ENCODE results near the gene MRPL34.
"Not testable (repeated sequence)": the region's sequence is repeated elsewhere in the genome, so short reads cannot be mapped to it uniquely, and the experiment has no call there.

Gene MRPL34

DNA sequence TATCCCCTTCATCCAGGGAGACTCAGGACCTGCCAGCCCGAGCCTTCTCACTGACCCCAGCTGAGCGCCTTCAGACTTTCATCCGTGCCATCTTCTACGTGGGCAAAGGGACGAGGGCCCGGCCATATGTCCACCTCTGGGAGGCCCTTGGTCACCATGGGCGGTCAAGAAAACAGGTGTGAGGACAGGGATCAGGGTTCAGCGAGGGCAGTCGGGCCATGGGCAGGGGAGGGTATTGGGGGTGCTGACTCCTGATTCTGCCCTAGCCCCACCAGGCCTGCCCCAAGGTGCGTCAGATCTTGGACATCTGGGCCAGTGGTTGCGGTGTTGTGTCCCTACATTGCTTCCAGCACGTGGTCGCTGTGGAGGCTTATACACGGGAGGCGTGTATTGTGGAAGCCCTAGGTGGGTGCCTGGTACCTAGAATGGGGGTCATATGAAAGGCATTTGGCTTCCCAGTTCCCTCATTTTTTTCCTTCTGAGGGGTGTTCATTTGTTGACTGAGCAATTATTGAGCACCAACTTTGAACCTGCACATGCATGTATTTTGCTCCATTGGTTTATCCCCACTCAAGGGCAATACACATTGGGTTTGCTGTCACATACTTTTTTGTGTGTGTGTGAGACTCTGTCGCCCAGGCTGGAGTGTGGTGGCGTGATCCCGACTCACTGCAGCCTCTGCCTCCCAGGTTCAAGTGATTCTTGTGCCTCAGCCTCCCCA, 20.1 kb upstream of the MRPL34 start:
- DNase-seq, result no peak

GRCh38 chr19:17286263-17286662, 19.4 kb upstream of the MRPL34 start:
- no peak for DNase-seq

DNA sequence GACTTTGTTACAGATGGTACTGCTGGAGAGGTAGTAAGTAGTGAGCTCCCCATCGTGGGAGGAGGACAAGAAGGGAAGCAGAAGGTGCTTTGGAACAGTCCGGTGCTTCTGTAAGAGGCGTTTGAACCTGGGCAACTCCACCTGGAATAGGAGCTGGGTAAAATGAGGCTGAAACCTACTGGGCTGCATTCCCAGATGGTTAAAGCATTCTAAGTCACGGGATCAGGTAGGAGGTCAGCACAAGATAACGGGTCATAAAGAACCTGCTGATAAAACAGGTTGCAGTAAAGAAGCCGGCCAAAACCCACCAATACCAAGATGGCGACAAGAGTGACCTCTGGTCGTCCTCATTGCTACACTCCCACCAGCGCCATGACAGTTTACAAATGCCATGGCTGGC, 18.9 kb upstream of the MRPL34 start:
- DNase-seq, result no peak

- DNase-seq, result peak in 31 of 51 donors; percentile 3 to 59 (median 26)
Observed at GRCh38 chr19:17289489-17289888, 16.2 kb upstream of the MRPL34 start.

GRCh38 chr19:17292301-17293074, 13.2 kb upstream of the MRPL34 start:
- DNase-seq, result peak in 25 of 51 donors; percentile 1 to 45 (median 19)

DNA sequence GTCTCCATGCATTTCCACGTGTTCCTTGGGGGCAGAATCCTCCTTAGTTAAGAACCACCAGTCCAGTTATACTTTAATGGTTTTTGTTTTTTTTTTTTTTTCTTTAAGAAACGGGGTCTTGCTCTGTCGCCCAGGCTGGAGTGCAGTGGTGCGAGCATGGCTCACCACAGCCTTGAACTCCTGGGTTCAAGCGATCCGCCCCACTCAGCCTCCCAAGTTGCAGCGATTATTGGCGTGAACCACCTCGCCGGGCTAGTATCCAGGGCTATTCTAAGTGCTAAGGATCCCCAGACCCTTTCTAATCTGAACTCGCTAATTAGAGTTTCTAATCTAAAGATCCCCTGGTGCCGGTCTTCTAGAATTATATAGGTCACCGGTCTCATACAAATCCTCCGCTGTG, 12.1 kb upstream of the MRPL34 start:
- no peak for DNase-seq

GRCh38 chr19:17294051-17294891, 11.4 kb upstream of the MRPL34 start:
- no peak for DNase-seq

- not testable (repeated sequence) for DNase-seq
Observed at GRCh38 chr19:17295551-17295950, 10.1 kb upstream of the MRPL34 start.

- DNase-seq, result no peak
Observed at GRCh38 chr19:17296273-17296672, 9.4 kb upstream of the MRPL34 start.

DNA sequence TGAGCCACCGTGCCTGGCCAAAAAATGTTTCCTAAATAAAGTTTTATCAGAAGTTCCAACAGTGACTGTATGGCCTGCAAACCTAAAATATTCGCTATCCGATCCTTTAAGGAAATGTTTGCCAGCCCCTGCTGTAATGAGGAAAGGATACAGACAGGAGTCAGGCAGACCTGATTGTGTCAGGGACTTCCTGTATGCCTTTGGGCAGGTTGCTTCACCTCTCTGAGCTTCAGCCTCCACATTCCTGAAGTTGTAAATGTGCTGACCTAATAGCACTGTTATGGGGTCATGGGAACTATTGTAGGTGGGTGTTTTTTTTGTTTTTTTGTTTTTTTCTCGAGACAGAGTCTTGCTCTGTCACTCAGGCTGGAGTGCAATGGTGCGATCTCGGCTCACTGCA, 8.7 kb upstream of the MRPL34 start:
- no peak for DNase-seq

DNA sequence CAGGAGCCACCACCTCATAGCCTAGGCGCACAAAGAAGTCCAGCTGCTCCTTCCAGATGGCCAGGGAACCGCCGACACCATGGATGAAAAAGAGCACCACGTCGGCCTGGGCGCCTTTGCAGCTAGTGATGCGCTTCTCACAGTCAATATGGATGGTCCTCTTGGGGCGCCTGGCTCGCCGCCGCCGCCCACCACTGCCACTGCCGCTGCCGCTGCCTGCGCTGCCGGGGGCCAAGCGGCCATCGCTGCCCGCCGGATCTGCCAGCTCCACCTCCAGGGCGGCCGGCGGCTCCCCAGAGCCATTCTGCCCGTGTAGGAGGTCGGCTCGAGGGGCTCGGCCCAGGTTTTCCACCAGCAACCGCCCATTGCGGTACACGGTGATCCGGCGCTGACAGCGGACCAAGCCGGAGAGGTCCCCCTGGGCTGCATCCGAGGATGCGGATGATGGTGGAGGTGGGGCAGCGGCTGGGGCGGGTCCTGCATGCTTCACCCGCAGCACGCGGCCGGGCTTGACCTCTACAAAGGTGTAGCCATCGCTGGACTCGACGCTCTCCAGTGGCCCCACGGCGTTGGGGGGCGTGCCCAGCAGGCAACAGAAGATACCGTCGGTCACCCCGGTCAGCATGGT, 4.6 kb upstream of the MRPL34 start:
- DNase-seq, result no peak

- DNase-seq, result peak in 28 of 51 donors; percentile 10 to 60 (median 33)
Observed at GRCh38 chr19:17302391-17303166, 3.1 kb upstream of the MRPL34 start.

DNA sequence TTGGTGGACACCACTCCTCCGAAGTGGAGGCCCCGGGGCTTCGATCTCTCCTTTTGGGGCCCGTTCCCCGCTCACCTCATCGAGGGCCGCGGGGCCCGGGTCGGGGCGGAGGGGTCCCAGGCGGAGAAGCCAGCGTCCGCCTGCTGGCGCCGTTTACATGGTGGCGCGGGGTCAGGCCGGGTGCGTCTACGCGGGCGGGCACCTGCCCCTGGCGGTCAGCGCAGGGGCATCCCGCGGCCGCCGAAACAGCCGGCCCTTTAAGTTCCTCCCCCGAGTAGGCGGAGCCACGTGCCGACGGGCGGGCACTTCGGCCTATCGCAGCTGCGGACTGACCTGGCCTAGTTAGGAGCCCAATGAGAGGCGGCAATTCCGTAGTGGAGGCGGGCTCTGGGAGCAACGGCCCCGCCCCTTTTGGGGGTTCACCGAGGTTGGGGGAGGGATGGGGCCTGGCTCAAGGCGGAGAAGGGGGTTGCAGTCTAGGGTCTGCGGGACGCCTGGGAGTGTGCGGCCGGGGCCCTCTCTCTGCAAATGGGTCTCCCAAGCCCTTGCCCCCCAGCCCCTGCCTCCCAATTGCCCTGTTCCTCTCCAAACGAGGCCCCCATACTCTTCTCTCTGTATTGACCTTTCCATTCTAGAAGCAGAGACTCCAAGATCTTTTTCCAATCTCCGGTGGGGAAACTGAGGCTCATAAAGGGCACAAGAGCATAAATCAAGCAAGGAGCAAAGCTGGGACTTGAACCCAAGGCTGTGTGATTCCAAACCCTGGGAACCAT, 2.3 kb upstream of the MRPL34 start, which contains the start of gene ABHD8:
Gene ABHD8, minus strand, starts transcription at position 259 of the 773 bp plus-strand sequence. CDS start 1,809 bp downstream, outside the sequence.
- DNase-seq, result peak in 50 of 51 donors; percentile 29 to 96 (median 87)

DNA sequence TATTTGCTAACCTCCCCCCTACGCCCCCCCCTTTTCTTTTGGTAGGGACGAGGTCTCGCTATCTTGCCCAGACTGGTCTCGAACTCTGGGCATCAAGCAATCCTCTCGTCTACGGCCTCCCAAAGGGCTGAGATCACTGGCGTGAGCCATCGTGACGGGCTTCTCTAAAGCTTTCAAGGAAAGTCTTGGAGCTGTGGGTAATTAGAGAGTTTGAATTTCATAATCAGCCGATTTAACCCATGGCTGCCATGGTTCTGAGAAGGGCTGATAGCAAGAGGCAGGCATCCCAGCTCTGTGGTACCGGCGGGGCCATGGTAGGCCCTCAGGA, 1.8 kb upstream of the MRPL34 start:
- peak in 3 of 51 donors; percentile 1 to 43 (median 6) for DNase-seq

DNA sequence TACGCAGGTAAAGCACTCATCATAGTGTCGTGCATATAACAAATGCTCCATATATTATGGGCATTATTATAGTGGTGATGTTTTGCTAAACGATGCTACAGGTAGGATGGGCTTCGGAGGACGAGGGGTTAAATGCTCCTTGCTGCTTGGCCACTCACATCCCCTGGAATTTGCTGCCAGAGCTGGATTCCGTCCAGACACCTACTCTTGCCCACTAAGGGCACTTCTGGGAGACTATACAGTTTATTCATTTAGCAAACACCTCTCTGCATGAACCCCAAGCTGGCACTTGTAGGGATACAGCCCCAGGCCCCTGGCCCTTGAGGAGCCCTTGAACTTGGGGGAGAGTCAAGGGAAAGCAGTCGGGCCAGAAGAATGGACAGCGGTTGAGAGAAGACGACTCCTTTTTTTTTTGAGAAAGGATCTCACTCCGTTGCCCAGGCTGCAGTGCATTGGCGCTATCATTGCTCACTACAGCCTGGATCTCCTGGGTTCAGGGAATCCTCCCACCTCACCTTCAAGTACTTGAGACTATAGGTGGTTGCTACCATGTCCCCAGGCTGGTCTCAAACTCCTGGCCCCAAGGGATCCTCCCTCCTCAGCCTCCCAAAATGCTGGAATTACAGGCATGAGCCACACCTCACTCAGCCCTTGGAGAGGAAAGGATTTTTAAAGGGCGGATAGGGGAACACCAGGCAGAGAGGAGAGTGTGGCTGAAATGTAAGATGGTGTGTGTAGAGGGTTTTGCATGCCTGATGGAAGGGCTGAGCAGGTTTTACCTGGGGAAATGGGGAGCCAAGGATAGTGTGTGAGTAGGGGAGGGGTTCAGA, 1.1 kb upstream of the MRPL34 start:
- peak in 6 of 51 donors; percentile 4 to 24 (median 9) for DNase-seq

- peak in 1 of 51 donors; percentile 97 for DNase-seq
Observed at GRCh38 chr19:17305216-17305516, 506 bp upstream of the MRPL34 start.

GRCh38 chr19:17306285-17306714, 628 bp downstream of the MRPL34 start:
- peak in 1 of 51 donors; percentile 32 for DNase-seq

DNA sequence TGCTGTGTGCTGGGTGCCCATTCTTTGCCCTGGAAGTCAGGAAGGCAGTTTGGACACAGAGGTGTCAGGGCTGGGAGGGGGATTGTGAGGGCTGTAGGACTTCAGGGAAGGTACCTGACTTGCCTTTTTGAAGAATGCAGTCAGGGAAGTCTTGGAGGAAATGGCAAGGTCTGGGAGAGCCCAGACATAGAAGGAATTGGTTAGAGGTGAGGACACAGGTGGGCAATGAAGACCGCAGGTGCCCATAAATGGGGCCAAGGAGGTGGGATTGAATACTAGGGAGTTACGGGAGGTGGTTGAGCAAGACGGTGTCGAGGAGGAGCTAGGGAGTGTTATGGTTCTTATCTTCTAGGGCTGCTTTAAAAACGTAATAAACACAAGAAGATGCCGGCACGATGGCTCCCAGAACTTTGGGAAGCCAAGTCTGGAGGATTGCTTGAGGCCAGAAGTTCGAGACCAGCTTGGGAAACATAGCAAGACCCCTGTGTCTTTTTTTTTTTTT, 2.3 kb downstream of the MRPL34 start:
- no peak for DNase-seq
